HepG2 (cell line): ENCODE results near the gene DLG2. TPM values are rescaled to one million over a fixed set of nuclear protein-coding genes. Genes with fewer than 3 reads are reported as not detected.

ENCODE experiments used
- CHD2 ChIP-seq: IDR thresholded peaks from 2 replicates; pipeline ENCODE4 v1.6.1; 2011; ENCODE audit warnings: low read depth, low read length, improper control_type of control experiment
- HNF4A ChIP-seq: sonication (generic); formaldehyde crosslinking; IDR thresholded peaks from 2 replicates; pipeline ENCODE4 v1.4.0; 2020; ENCODE audit warnings: missing genetic modification reagents
- KDM4B ChIP-seq: sonication (generic); formaldehyde crosslinking; IDR thresholded peaks from 2 replicates; pipeline ENCODE4 v1.4.0; 2020; ENCODE audit warnings: missing genetic modification reagents
- MYC ChIP-seq: sonication (generic); formaldehyde crosslinking; IDR thresholded peaks from 2 replicates; pipeline ENCODE4 v1.9.0; 2021; ENCODE audit warnings: missing genetic modification reagents, borderline replicate concordance
- TSC22D2 ChIP-seq: sonication (generic); formaldehyde crosslinking; IDR thresholded peaks from 2 replicates; pipeline ENCODE4 v1.5.1; 2020; ENCODE audit warnings: missing genetic modification reagents, mild to moderate bottlenecking, borderline replicate concordance
- ZFP91 ChIP-seq: sonication (generic); formaldehyde crosslinking; IDR thresholded peaks from 2 replicates; pipeline ENCODE4 v1.9.0; 2022; ENCODE audit warnings: missing genetic modification reagents, mild to moderate bottlenecking, borderline replicate concordance
- ZMYM3 ChIP-seq: sonication (generic); formaldehyde crosslinking; IDR thresholded peaks from 2 replicates; pipeline ENCODE4 v1.5.1; 2020; ENCODE audit warnings: mild to moderate bottlenecking, missing genetic modification reagents
- ZNF784 ChIP-seq: sonication (generic); formaldehyde crosslinking; IDR thresholded peaks from 2 replicates; pipeline ENCODE4 v1.5.1; 2020; ENCODE audit warnings: missing genetic modification reagents, mild to moderate bottlenecking, borderline replicate concordance
- polyA plus RNA-seq, 8 experiments: library from polyadenylated mRNA; depleted of rRNA in 3 of 8; stranded (reverse) in 7 of 8; unstranded in 1 of 8; fragments of >200 nt; fragmentation: Illumina TruSeq in 4 of 8; extraction: Trizol in 4 of 8; gene quantifications; 2 replicates each; pipeline versions ENCODE4 v1.2.1 to v1.2.3, GENCODE V29; 2011 to 2016; ENCODE audit warnings: low read depth in 4 of 8, missing spikeins in 1 of 8, mixed read lengths in 1 of 8; ENCODE audit not compliant: insufficient read depth in 1 of 8
- total RNA-seq, 5 experiments: library from RNA; depleted of rRNA; stranded (reverse); fragments of >200 nt; fragmentation: Illumina TruSeq; extraction: Trizol; gene quantifications; 2 replicates each; pipeline ENCODE4 v1.2.3, GENCODE V29; 2016; ENCODE audit warnings: low read depth in 1 of 5
- TF ChIP-seq, protein P1 (sequence below): sonication (generic); formaldehyde crosslinking; IDR thresholded peaks from 2 replicates; pipeline ENCODE4 v1.4.0; 2020; ENCODE audit warnings: mild to moderate bottlenecking, missing genetic modification reagents

DLG2 gene
- total and polyA plus RNA-seq, 2 of the 13 experiments (the other 11 are each of a cell fraction or from before 2014, with no cell fraction given): 0.46 to 1.0 TPM

DNA sequence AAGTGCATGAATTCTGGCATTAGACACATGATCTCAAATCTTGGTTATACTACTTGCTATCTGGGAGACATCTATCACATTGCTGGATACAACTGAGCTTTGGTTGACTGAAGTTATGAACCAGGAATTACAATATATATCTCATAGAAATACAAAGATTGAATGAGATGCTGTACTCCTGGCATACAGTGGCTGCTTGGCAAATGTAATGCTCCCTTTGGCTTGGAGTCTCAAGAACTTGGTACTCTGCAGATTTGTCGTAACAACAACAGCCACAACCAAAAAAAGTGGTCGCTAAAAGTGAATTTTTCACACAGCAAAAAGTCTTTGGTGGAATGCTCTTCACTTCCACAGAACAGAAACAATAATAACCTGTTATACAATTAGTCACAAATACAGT lies 1082.6 kb downstream of the DLG2 start (continued):
- TF ChIP-seq, protein P1, sequence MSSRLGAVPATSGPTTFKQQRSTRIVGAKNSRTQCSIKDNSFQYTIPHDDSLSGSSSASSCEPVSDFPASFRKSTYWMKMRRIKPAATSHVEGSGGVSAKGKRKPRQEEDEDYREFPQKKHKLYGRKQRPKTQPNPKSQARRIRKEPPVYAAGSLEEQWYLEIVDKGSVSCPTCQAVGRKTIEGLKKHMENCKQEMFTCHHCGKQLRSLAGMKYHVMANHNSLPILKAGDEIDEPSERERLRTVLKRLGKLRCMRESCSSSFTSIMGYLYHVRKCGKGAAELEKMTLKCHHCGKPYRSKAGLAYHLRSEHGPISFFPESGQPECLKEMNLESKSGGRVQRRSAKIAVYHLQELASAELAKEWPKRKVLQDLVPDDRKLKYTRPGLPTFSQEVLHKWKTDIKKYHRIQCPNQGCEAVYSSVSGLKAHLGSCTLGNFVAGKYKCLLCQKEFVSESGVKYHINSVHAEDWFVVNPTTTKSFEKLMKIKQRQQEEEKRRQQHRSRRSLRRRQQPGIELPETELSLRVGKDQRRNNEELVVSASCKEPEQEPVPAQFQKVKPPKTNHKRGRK: no peak
- TF ChIP-seq ZMYM3 (CRISPR knock-in tag) (no peak), ZFP91 (CRISPR knock-in tag) (no peak), KDM4B (no peak), ZNF784 (CRISPR knock-in tag) (no peak), CHD2 (no peak), TSC22D2 (CRISPR knock-in tag) (no peak), MYC (CRISPR knock-in tag) (no peak), HNF4A (CRISPR knock-in tag) (no peak)
